CD4-positive, alpha-beta T cell (primary cell): ENCODE measurements around the gene BEND5. TPM values are rescaled to one million over a fixed set of nuclear protein-coding genes. Genes with fewer than 3 reads are reported as not detected.

Experiments used
- ATAC-seq: fragments of 200-7000 bp; cut with Tn5 transposase; one replicate; pipeline ENCODE4 v1.10.0; 2022; ENCODE audit warnings: mild to moderate bottlenecking; ENCODE audit not compliant: poor library complexity
- CTCF ChIA-PET: fragments of 350-600 bp; sonication (Branson Sonifier 250); formaldehyde crosslinking; loops from one replicate; lab custom pipeline; 2021; ENCODE audit warnings: antibody characterized with exemption, inconsistent platforms; lab: Charles Lee
- POLR2A ChIA-PET: fragments of 350-600 bp; sonication (Branson Sonifier 250); formaldehyde crosslinking; loops from one replicate; lab custom pipeline; 2021; ENCODE audit warnings: antibody characterized with exemption, inconsistent platforms; lab: Charles Lee
- DNase-seq, 14 experiments: peaks; one replicate each; pipeline ENCODE4 v3.0.0-alpha.2; 2013 to 2020; ENCODE audit warnings: mixed read lengths in 2 of 14
- H3K27ac ChIP-seq, 2 donors: one replicate each; pipeline versions ENCODE4 v1.5.1 to v1.7.0; 2013; ENCODE audit warnings: low read length in 2 of 2, low read depth in 1 of 2, mild to moderate bottlenecking in 1 of 2
- H3K27me3 ChIP-seq, 2 experiments: 1 replicate in 1 of 2; 2 replicates in 1 of 2; pipeline versions ENCODE4 v1.6.1 to v1.7.0; 2013; ENCODE audit warnings: low read length in 2 of 2, control low read depth in 1 of 2, mild to moderate bottlenecking in 1 of 2, moderate library complexity in 1 of 2; ENCODE audit not compliant: insufficient read depth in 2 of 2, control insufficient read depth in 1 of 2
- H3K36me3 ChIP-seq: one replicate; pipeline ENCODE4 v1.6.1; 2013; ENCODE audit warnings: low read length, control low read depth; ENCODE audit not compliant: insufficient read depth
- H3K4me1 ChIP-seq: one replicate; pipeline ENCODE4 v1.6.1; 2013; ENCODE audit warnings: low read length, control low read depth; ENCODE audit not compliant: insufficient read depth
- H3K4me3 ChIP-seq: one replicate; pipeline ENCODE4 v1.5.1; 2013; ENCODE audit warnings: mild to moderate bottlenecking, low read length, moderate library complexity
- H3K9me3 ChIP-seq, 2 experiments: 1 replicate in 1 of 2; 2 replicates in 1 of 2; pipeline versions ENCODE4 v1.6.1 to v1.7.0; 2013; ENCODE audit warnings: low read length in 2 of 2, mild to moderate bottlenecking in 2 of 2, control low read depth in 1 of 2, moderate library complexity in 1 of 2; ENCODE audit not compliant: control insufficient read depth in 1 of 2, insufficient read depth in 1 of 2
- H3K27ac Mint-ChIP-seq: one replicate; pipeline ENCODE4 v1.8.0; 2020; ENCODE audit warnings: mixed read lengths
- H3K27me3 Mint-ChIP-seq: one replicate; pipeline ENCODE4 v1.8.0; 2021; ENCODE audit warnings: mixed read lengths
- H3K36me3 Mint-ChIP-seq: one replicate; pipeline ENCODE4 v1.8.0; 2021; ENCODE audit warnings: low read depth, mixed read lengths
- H3K4me1 Mint-ChIP-seq: one replicate; pipeline ENCODE4 v1.8.0; 2021; ENCODE audit warnings: low read depth, mixed read lengths
- H3K4me3 Mint-ChIP-seq: one replicate; pipeline ENCODE4 v1.8.0; 2020; ENCODE audit warnings: mild to moderate bottlenecking, mixed read lengths
- H3K9me3 Mint-ChIP-seq: one replicate; pipeline ENCODE4 v1.8.0; 2020; ENCODE audit warnings: mixed read lengths
- CTCF ChIP-seq: fragments of 200-600 bp; IDR thresholded peaks from one replicate; pipeline ENCODE4 v1.8.0; 2022; ENCODE audit warnings: antibody characterized with exemption, mild to moderate bottlenecking
- intact Hi-C, 2 experiments: fragments of 100-400 bp; cut with DNase I in 1 of 2; cut with micrococcal nuclease in 1 of 2; formaldehyde crosslinking; loops; one replicate each; pipeline versions ENCODE4 v1.15.1 to v1.9.0; 2023 to 2025; cut with DNase I, micrococcal nuclease
- total RNA-seq, 174 experiments: library from RNA in 2 of 174; stranded (reverse) in 2 of 174; gene quantifications; one replicate each; pipeline ENCODE4 v1.2.3 and lab custom pipeline; 2021 to 2026

BEND5 gene
- total RNA-seq, 2 experiments from 2014 or later, result 5.6 to 5.7 TPM

GRCh38 chr1:48718705-48719104, 58.0 kb downstream of the BEND5 start:
- Mint-ChIP-seq H3K4me1 (no peaks in the 10 kb centered on the region), H3K36me3 (no peaks in the 10 kb centered on the region), H3K9me3 (no peaks in the 10 kb centered on the region), H3K4me3 (no peak overlapping the region), H3K27ac (no peak overlapping the region), H3K27me3 (no peaks in the 10 kb centered on the region)
- intact Hi-C loops, result no loop called here
- Histone ChIP-seq H3K9me3 (peaks cover 0 to 3% of the 10 kb centered on the region in 2 experiments), H3K4me1 (no peaks in the 10 kb centered on the region), H3K4me3 (no peak overlapping the region), H3K27me3 (no peaks in the 10 kb centered on the region), H3K36me3 (no peaks in the 10 kb centered on the region), H3K27ac (no peak overlapping the region)
- POLR2A ChIA-PET, result no interaction called here
- no peak for TF ChIP-seq CTCF
- CTCF ChIA-PET, result no interaction called here
- no peak for DNase-seq
- no peak for ATAC-seq

- no peak for TF ChIP-seq CTCF
- Mint-ChIP-seq H3K27ac (no peak overlapping the region), H3K36me3 (no peaks in the 10 kb centered on the region), H3K4me3 (no peak overlapping the region), H3K27me3 (no peaks in the 10 kb centered on the region), H3K9me3 (no peaks in the 10 kb centered on the region), H3K4me1 (no peaks in the 10 kb centered on the region)
- Histone ChIP-seq H3K27me3 (no peaks in the 10 kb centered on the region), H3K9me3 (peaks cover 0 to 3% of the 10 kb centered on the region in 2 experiments), H3K36me3 (no peaks in the 10 kb centered on the region), H3K4me1 (no peaks in the 10 kb centered on the region), H3K4me3 (no peak overlapping the region), H3K27ac (no peak overlapping the region)
- DNase-seq, result no peak
- intact Hi-C loops, result no loop called here
- no peak for ATAC-seq
- ChIA-PET POLR2A (no interaction called here), CTCF (no interaction called here)
Measured at GRCh38 chr1:48718116-48718630, 58.5 kb downstream of the BEND5 start.

- H3K36me3 Mint-ChIP-seq, result no peaks in the 10 kb centered on the region
Measured at GRCh38 chr1:48717082-48717481, 59.6 kb downstream of the BEND5 start.

More at GRCh38 chr1:48717082-48717481, 59.6 kb downstream of the BEND5 start:
- Mint-ChIP-seq H3K27me3 (no peaks in the 10 kb centered on the region), H3K27ac (no peak overlapping the region), H3K4me1 (no peaks in the 10 kb centered on the region), H3K9me3 (no peaks in the 10 kb centered on the region), H3K4me3 (no peak overlapping the region)
- DNase-seq, result no peak
- CTCF ChIA-PET, result interaction anchor here (1.1 kb wide), 1 partner anchor 12 kb away, joined by 3 read pairs; no protein-coding TSS in a partner anchor
- Histone ChIP-seq H3K27me3 (no peaks in the 10 kb centered on the region), H3K4me1 (no peaks in the 10 kb centered on the region), H3K27ac (no peak overlapping the region), H3K36me3 (no peaks in the 10 kb centered on the region), H3K9me3 (peaks cover 0 to 3% of the 10 kb centered on the region in 2 experiments), H3K4me3 (no peak overlapping the region)
- intact Hi-C loops, result no loop called here
- no peak for TF ChIP-seq CTCF
- POLR2A ChIA-PET, result no interaction called here
- ATAC-seq, result no peak
